ENCODE results near the gene YPEL4.

- TF ChIP-seq, protein P1, sequence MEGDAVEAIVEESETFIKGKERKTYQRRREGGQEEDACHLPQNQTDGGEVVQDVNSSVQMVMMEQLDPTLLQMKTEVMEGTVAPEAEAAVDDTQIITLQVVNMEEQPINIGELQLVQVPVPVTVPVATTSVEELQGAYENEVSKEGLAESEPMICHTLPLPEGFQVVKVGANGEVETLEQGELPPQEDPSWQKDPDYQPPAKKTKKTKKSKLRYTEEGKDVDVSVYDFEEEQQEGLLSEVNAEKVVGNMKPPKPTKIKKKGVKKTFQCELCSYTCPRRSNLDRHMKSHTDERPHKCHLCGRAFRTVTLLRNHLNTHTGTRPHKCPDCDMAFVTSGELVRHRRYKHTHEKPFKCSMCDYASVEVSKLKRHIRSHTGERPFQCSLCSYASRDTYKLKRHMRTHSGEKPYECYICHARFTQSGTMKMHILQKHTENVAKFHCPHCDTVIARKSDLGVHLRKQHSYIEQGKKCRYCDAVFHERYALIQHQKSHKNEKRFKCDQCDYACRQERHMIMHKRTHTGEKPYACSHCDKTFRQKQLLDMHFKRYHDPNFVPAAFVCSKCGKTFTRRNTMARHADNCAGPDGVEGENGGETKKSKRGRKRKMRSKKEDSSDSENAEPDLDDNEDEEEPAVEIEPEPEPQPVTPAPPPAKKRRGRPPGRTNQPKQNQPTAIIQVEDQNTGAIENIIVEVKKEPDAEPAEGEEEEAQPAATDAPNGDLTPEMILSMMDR (IDR thresholded peaks at IDR 0.05): no peak
- no peak for TF ChIP-seq POLR2A (IDR thresholded peaks at IDR 0.05)
These were observed 31.3 kb downstream of the YPEL4 start for GRCh38 chr11:57618438-57618837.

Measured in sigmoid colon (tissue), 3 donors.